Natural killer cell (primary cell): ENCODE results near the gene KIF3B. TPM values are rescaled to one million over a fixed set of nuclear protein-coding genes. Genes with fewer than 3 reads are reported as not detected.
"Not testable (repeated sequence)": the region's sequence is repeated elsewhere in the genome, so short reads cannot be mapped to it uniquely, and the experiment has no call there.

Experiments
- ATAC-seq, 3 donors: fragments of 150-1000 bp in 2 of 3; fragments of 200-7000 bp in 1 of 3; cut with Tn5 transposase; 1 replicate in 1 of 3; 2 replicates in 2 of 3; pipeline ENCODE4 v1.10.0; 2021; ENCODE audit warnings: mild to moderate bottlenecking in 2 of 3, moderate library complexity in 2 of 3
- DNase-seq, 2 donors: peaks; one replicate each; pipeline versions ENCODE4 v3.0.0 to v3.0.0-alpha.2; 2013 to 2021; ENCODE audit warnings: mixed read lengths in 1 of 2
- H3K27ac ChIP-seq: one replicate; pipeline ENCODE4 v1.5.1; 2013; ENCODE audit warnings: mild to moderate bottlenecking, low read length
- H3K27me3 ChIP-seq: one replicate; pipeline ENCODE4 v1.6.1; 2013; ENCODE audit warnings: low read length; ENCODE audit not compliant: control insufficient read depth, insufficient read depth
- H3K36me3 ChIP-seq: one replicate; pipeline ENCODE4 v1.6.1; 2013; ENCODE audit warnings: low read length; ENCODE audit not compliant: control insufficient read depth, insufficient read depth
- H3K4me1 ChIP-seq: one replicate; pipeline ENCODE4 v1.6.1; 2013; ENCODE audit warnings: low read length; ENCODE audit not compliant: control insufficient read depth, insufficient read depth
- H3K4me3 ChIP-seq: one replicate; pipeline ENCODE4 v1.5.1; 2013; ENCODE audit warnings: low read length
- H3K9me3 ChIP-seq: one replicate; pipeline ENCODE4 v1.6.1; 2013; ENCODE audit warnings: low read length; ENCODE audit not compliant: control insufficient read depth, insufficient read depth
- H3K27ac Mint-ChIP-seq, 2 donors: one replicate each; pipeline ENCODE4 v1.8.0; 2022; ENCODE audit warnings: mild to moderate bottlenecking in 2 of 2, mixed read lengths in 2 of 2, moderate library complexity in 1 of 2
- H3K27me3 Mint-ChIP-seq, 2 donors: one replicate each; pipeline ENCODE4 v1.8.0; 2022; ENCODE audit warnings: low read depth in 2 of 2, mixed read lengths in 2 of 2
- H3K36me3 Mint-ChIP-seq: one replicate; pipeline ENCODE4 v1.8.0; 2022; ENCODE audit warnings: mixed read lengths
- H3K4me1 Mint-ChIP-seq, 2 donors: one replicate each; pipeline ENCODE4 v1.8.0; 2022; ENCODE audit warnings: mixed read lengths in 2 of 2
- H3K4me3 Mint-ChIP-seq: one replicate; pipeline ENCODE4 v1.8.0; 2022; ENCODE audit warnings: mild to moderate bottlenecking, moderate library complexity, mixed read lengths
- H3K9me3 Mint-ChIP-seq, 2 donors: one replicate each; pipeline ENCODE4 v1.8.0; 2022; ENCODE audit warnings: mixed read lengths in 2 of 2
- WGBS: methylation state at CpG from one replicate; pipeline ENCODE4 v1.1.7; 2013; ENCODE audit warnings: missing lambda C conversion rate; ENCODE audit not compliant: insufficient coverage; 5-methylcytosine and 5-hydroxymethylcytosine counted together
- intact Hi-C: fragments of 100-400 bp; cut with micrococcal nuclease; formaldehyde crosslinking; loops from one replicate; pipeline ENCODE4 v1.14.2; 2022
- total RNA-seq, 4 donors: library from RNA; stranded (reverse); fragments of 120-200 nt in 1 of 4; gene quantifications; one replicate each; pipeline versions ENCODE4 v1.2.3 to v1.2.4, GENCODE V29; 2013 to 2022
- TF ChIP-seq, protein P1 (sequence below): fragments of 200-600 bp; IDR thresholded peaks from one replicate; pipeline ENCODE4 v1.8.0; 2022; ENCODE audit warnings: antibody characterized with exemption

KIF3B gene
- total RNA-seq, 3 donors from 2014 or later (not counting 1 experiment from before 2014, with no cell fraction given), result 10.2 to 14.3 (median 13.2) TPM

DNA sequence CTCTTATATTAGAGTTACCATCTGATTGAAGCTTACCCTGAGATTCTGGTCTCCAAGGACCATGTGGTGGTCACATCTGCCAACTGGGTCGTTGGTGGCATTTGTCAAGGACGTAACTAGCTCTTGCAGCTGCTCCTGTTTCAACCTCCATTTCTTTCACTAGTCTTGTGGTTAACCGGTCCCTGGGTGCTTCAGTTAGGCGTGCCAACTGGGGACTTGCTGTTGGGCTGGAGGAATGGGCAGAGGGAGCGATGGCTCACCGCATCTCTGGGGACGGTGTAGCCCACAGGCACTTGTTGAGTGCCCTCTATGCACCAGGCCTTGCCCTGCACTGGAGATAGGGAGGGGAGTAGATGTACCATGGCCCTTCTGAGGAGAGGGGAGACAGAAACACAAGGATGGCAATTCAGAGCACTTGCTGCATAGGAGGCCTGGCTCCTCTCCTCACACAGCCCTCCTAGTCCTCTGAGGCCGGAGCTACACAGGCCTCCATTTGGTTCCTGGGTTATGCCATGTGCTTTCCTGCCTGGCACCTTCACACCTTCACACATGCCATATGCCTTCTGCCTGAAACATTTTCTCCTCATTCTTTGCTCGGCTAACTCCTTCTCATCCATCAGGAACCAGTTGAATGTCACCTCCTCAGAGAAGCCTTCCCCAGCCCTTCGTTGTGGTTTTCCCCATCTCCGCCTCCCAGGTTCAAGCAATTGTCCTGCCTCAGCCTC lies 60.6 kb downstream of the KIF3B start:
- no peaks in the 10 kb centered on the region for H3K9me3 ChIP-seq
- no peaks in the 10 kb centered on the region for H3K27me3 ChIP-seq
- H3K36me3 ChIP-seq, result peaks cover 1% of the 10 kb centered on the region
- H3K36me3 Mint-ChIP-seq, result no peaks in the 10 kb centered on the region
- intact Hi-C loops, result loop anchor here (2.0 kb wide), 1 partner anchor 315 kb away; no protein-coding TSS in a partner anchor
- WGBS, result 71% methylated on average over 11 of the region's 11 CpGs
- DNase-seq (no peak), ATAC-seq (no peak)
- H3K9me3 Mint-ChIP-seq, result no peaks in the 10 kb centered on the region
- no peak overlapping the region for H3K27ac ChIP-seq
- H3K4me1 Mint-ChIP-seq, result peaks cover 0 to 12% of the 10 kb centered on the region in 2 donors
- no peaks in the 10 kb centered on the region for H3K27me3 Mint-ChIP-seq
- TF ChIP-seq, protein P1, sequence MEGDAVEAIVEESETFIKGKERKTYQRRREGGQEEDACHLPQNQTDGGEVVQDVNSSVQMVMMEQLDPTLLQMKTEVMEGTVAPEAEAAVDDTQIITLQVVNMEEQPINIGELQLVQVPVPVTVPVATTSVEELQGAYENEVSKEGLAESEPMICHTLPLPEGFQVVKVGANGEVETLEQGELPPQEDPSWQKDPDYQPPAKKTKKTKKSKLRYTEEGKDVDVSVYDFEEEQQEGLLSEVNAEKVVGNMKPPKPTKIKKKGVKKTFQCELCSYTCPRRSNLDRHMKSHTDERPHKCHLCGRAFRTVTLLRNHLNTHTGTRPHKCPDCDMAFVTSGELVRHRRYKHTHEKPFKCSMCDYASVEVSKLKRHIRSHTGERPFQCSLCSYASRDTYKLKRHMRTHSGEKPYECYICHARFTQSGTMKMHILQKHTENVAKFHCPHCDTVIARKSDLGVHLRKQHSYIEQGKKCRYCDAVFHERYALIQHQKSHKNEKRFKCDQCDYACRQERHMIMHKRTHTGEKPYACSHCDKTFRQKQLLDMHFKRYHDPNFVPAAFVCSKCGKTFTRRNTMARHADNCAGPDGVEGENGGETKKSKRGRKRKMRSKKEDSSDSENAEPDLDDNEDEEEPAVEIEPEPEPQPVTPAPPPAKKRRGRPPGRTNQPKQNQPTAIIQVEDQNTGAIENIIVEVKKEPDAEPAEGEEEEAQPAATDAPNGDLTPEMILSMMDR, result no peak
- no peak overlapping the region for H3K4me3 Mint-ChIP-seq
- H3K4me1 ChIP-seq, result peaks cover 9% of the 10 kb centered on the region
- H3K4me3 ChIP-seq, result no peak overlapping the region
- H3K27ac Mint-ChIP-seq, result no peak overlapping the region

DNA sequence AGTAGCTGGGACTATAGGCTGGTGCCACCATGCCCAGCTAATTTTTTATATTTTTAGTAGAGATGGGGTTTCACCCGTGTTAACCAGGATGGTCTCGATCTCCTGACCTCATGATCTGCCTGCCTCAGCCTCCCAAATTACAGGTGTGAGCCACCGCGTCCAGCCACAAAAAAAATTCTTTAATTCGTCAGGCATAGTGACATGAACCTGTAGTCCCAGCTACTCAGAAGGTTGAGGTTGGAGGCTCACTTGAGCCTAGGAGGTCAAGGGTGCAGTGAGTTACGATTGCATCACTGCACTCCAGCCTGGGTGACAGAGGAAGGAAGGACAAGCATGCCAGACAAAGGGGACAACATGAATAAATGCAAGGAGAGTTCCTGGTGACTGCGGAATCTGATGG lies 61.2 kb downstream of the KIF3B start:
- Histone ChIP-seq H3K4me1 (peaks cover 9% of the 10 kb centered on the region), H3K27ac (no peak overlapping the region), H3K9me3 (no peaks in the 10 kb centered on the region), H3K27me3 (no peaks in the 10 kb centered on the region), H3K36me3 (no peaks in the 10 kb centered on the region), H3K4me3 (no peak overlapping the region)
- ATAC-seq (no peak), DNase-seq (no peak)
- Mint-ChIP-seq H3K9me3 (no peaks in the 10 kb centered on the region), H3K4me3 (no peak overlapping the region), H3K27ac (no peak overlapping the region), H3K27me3 (no peaks in the 10 kb centered on the region), H3K36me3 (no peaks in the 10 kb centered on the region), H3K4me1 (peaks cover 0 to 12% of the 10 kb centered on the region in 2 donors)
- intact Hi-C loops, result no loop called here
- TF ChIP-seq, protein P1, result no peak
- 92% methylated on average over 7 of the region's 7 CpGs for WGBS

DNA sequence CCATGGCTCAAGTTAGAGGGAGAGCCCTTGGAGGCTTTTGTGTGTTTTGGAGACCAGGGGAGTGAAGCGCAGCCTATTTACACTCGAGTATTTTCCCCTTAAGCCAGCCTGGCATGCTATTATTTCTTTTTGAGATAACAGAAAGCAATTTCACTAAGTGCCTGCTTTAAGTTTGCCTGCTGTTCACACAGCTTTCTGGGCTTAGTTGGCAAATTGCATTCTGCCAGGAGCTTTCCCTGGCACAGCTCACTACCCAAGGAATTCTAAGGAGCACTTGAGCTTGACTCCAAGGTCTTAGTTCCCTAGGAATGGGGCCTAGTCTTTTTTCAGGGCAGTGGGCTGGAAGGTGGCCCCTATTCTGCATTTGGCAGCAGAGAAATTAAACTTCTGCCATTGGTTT lies 61.7 kb downstream of the KIF3B start:
- Mint-ChIP-seq H3K4me3 (no peak overlapping the region), H3K36me3 (no peaks in the 10 kb centered on the region), H3K27me3 (no peaks in the 10 kb centered on the region), H3K4me1 (peaks cover 0 to 9% of the 10 kb centered on the region in 2 donors), H3K27ac (no peak overlapping the region), H3K9me3 (no peaks in the 10 kb centered on the region)
- Histone ChIP-seq H3K36me3 (no peaks in the 10 kb centered on the region), H3K4me3 (no peak overlapping the region), H3K27me3 (no peaks in the 10 kb centered on the region), H3K9me3 (no peaks in the 10 kb centered on the region), H3K4me1 (peaks cover 6% of the 10 kb centered on the region), H3K27ac (no peak overlapping the region)
- TF ChIP-seq, protein P1, result no peak
- intact Hi-C loops, result no loop called here
- no peak for ATAC-seq
- WGBS, result 92% methylated on average over 2 of the region's 2 CpGs
- DNase-seq, result no peak

DNA sequence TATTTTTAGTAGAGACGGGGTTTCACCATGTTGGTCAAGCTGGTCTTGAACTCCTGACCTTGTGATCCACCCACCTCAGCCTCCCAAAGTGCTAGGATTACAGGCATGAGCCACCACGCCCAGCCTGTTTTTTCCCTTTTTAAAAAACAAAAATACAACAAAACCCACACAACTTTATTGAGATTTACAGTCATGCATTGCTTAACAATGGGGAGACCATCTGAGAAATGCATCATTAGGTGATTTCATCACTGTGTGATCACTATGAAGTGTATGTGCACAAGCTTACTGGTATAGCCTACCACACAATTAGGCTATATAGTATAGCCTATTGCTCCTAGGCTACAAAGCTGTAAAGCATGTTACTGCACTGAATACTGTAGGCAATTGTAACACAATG lies 63.6 kb downstream of the KIF3B start:
- H3K4me3 Mint-ChIP-seq, H3K4me3 ChIP-seq, H3K27ac ChIP-seq, H3K36me3 Mint-ChIP-seq, H3K9me3 ChIP-seq, H3K27me3 ChIP-seq, H3K4me1 ChIP-seq, intact Hi-C loops, DNase-seq, H3K4me1 Mint-ChIP-seq, ATAC-seq, H3K27me3 Mint-ChIP-seq, H3K36me3 ChIP-seq, H3K9me3 Mint-ChIP-seq, H3K27ac Mint-ChIP-seq: not testable (repeated sequence)
- WGBS, result 91% methylated on average over 1 of the region's 2 CpGs
